ENCODE measurements around the gene PDK3.

DNA sequence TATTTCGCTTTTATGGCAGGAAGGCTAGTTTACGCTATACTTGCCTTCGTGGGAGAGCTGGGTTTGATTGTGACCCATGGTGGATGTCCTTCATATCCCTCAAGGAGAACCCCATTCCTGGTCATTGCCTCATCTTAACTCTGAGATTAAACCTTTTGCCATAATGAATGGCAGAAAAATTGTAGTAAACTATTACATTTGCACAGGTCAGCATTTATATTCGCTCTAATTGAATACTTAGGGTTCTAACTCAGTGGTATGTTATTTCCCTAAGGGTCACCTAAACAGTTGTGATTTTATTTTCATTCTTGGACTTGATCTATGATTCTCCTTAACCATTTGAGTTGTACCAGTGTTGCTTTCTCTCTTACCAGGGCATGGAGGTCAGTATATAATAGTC lies 13.4 kb downstream of the PDK3 start:
- no peak for TF ChIP-seq POLR2AphosphoS5 (IDR thresholded peaks at IDR 0.05; ENCODE audit: low read depth, low read length)
- TF ChIP-seq, protein P1, sequence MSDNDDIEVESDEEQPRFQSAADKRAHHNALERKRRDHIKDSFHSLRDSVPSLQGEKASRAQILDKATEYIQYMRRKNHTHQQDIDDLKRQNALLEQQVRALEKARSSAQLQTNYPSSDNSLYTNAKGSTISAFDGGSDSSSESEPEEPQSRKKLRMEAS (IDR thresholded peaks at IDR 0.05) = no peak
- TF ChIP-seq CTCF (IDR thresholded peaks at IDR 0.05 in 2 of 3, conservative IDR thresholded peaks at IDR 0.05 in 1 of 3; ENCODE audit: borderline replicate concordance in 1 of 3, insufficient read depth in 1 of 3, low read depth in 2 of 3, low read length in 2 of 3) = no peak
- TF ChIP-seq, protein P2, sequence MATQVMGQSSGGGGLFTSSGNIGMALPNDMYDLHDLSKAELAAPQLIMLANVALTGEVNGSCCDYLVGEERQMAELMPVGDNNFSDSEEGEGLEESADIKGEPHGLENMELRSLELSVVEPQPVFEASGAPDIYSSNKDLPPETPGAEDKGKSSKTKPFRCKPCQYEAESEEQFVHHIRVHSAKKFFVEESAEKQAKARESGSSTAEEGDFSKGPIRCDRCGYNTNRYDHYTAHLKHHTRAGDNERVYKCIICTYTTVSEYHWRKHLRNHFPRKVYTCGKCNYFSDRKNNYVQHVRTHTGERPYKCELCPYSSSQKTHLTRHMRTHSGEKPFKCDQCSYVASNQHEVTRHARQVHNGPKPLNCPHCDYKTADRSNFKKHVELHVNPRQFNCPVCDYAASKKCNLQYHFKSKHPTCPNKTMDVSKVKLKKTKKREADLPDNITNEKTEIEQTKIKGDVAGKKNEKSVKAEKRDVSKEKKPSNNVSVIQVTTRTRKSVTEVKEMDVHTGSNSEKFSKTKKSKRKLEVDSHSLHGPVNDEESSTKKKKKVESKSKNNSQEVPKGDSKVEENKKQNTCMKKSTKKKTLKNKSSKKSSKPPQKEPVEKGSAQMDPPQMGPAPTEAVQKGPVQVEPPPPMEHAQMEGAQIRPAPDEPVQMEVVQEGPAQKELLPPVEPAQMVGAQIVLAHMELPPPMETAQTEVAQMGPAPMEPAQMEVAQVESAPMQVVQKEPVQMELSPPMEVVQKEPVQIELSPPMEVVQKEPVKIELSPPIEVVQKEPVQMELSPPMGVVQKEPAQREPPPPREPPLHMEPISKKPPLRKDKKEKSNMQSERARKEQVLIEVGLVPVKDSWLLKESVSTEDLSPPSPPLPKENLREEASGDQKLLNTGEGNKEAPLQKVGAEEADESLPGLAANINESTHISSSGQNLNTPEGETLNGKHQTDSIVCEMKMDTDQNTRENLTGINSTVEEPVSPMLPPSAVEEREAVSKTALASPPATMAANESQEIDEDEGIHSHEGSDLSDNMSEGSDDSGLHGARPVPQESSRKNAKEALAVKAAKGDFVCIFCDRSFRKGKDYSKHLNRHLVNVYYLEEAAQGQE (IDR thresholded peaks at IDR 0.05; ENCODE audit: low read depth) = no peak

Data from HCT116 (cell line).